GM23248 (cell line): ENCODE measurements around the gene RET.

Experiments used
- EZH2 ChIP-seq: fragments of 200-600 bp; sonication (generic); IDR thresholded peaks from 2 replicates; pipeline ENCODE4 v1.6.1; 2018; ENCODE audit warnings: antibody characterized with exemption, mild to moderate bottlenecking; ENCODE audit not compliant: insufficient read depth, poor library complexity, severe bottlenecking
- EZH2phosphoT487 ChIP-seq: fragments of 200-600 bp; sonication (generic); IDR thresholded peaks from 2 replicates; pipeline ENCODE4 v1.6.1; 2018; ENCODE audit warnings: antibody characterized with exemption, moderate library complexity, mild to moderate bottlenecking, low read depth; ENCODE audit not compliant: insufficient read depth

GRCh38 chr10:43075612-43076003 lies 1.3 kb upstream of the RET start:
- TF ChIP-seq EZH2, result no peak
- no peak for TF ChIP-seq EZH2phosphoT487
